Hematopoietic multipotent progenitor cell treated with erythropoietin and hydrocortisone succinate and interleukin-3 and kit ligand, for 8 days (in vitro differentiated cells): ENCODE measurements around the gene CINP.
"Not testable (repeated sequence)": the region's sequence is repeated elsewhere in the genome, so short reads cannot be mapped to it uniquely, and the experiment has no call there.

Source experiments
- DNase-seq: peaks from one replicate; pipeline ENCODE4 v3.0.0-alpha.2; 2015

Gene CINP

DNA sequence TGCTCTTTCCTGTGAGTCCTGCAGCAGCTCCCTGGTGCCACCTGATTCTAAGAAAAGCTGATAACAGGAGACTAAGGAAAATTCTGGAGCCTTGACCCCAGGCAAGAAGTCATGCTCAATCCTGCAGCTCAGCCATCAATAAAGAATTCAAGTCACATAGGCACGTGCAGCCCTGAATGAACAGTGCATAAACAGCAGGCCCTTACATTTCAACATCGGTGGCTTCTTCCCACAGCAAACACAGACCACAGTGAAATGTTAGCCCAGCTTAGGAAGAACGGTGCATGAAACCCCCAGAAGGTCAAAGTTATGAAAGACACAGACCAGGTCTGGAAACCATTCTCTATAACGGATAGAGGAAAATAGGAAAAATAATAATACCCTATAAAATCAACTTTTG is 10.5 kb downstream of the CINP start:
- no peak for DNase-seq

DNA sequence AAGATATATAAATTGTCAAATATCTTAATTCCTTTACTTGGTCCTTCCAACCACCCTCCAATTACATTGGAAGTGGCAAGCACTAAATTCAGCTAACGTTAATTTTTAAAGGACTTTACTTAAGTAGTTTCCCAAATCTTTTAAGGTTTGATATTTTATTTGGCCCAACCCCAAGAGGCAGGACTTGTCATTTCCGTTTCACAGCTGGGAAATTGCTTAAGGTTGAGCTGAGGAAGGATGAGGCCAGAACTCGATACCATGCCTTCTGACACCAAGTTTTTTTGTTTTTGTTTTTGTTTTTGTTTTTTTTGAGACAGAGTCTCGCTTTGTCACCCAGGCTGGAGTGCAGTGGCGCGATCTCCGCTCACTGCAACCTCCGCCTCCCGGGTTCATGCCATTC is 11.1 kb downstream of the CINP start:
- not testable (repeated sequence) for DNase-seq

DNA sequence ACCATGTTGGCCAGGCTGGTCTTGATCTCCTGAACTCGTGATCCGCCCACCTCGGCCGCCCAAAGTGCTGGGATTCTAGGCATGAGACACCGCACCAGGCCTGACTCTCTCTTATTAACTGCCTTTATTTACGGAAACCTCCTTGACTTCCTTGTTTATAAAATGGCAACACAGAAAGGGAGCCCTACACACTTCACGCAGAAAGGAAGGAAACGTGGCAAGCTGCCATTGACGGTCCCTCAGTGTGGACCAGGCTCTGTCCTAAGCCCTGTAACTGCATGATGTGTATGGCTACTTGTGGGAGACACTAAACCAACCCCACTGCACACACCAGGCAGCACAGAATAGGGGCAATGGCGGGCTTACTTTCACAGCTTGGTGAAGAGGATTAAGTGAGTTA is 11.7 kb downstream of the CINP start:
- DNase-seq, result no peak

DNA sequence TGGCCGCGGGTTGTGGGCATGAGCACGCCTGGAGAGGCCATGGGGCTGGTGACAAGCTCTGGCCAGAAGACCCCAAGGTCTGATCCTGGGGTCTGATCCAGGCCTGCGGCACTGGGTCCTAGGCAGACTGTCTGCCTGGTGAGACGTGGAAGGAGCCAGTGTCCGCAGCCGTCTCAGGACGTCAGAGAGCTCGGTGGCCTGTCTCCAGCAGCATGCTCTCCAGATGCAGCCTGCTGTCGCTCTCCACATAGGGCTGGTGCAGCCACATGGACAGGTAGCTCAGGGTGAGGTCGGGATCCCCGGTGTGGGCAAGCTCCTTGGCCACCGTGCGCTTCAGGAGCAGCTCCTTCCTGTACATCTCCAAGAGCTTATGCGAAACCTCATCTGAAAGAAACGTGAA is 14.3 kb downstream of the CINP start:
- no peak for DNase-seq

DNA sequence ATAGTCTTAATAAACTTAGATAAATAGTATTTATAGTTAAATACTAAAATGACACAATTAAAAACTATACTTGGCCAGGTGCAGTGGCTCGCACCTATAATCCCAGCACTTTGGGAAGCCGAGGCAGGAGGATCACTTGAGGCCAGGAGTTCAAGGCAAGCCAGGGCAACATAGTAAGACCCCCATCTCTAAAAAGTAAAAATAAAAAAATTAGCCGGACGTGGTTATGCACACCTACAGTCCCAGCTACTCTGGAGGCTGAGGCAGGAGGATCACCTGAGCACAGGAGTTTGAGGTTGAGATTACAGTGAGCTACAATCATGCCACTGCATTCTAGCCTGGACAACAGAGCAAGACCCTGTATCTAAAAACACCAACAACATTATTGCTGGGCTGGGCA is 16.0 kb downstream of the CINP start:
- DNase-seq, result no peak

DNA sequence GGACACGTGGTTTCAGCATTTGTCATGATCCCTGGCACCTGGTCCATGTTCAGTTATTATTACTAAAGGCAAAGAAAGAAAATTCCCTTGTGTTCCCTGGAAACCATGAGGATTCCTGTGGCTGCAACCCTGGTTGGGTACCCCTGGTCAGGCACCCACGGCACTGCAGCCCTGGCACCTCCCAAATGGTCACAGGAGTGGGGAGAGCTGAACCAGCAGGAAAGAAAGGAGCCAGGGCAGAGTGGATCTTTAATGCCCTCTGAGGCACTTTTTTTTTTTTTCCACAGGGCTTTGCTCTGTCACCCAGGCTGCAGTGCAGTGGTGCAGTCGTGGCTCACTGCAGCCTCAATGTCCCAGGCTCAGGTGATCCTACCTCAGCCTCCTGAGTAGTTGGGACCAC is 17.5 kb downstream of the CINP start:
- no peak for DNase-seq

DNA sequence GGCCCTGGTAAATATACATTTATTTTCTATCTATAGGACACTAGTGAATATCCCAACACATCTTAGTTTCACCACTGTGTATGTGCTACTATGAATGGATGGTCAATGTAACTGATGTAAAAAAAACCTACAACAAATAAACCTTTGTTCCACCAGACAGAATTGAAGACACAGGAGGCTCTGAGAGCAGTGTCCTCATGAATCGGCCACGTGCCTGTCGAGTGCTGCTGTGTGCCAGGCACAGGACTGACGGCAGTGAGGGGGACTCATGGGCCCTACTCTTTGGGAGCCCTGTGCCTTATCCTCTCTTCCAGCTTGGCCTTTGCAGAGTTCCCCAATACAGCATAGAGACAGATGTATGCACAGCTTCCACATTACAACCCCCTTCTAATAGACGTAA is 18.2 kb downstream of the CINP start:
- DNase-seq, result no peak

DNA sequence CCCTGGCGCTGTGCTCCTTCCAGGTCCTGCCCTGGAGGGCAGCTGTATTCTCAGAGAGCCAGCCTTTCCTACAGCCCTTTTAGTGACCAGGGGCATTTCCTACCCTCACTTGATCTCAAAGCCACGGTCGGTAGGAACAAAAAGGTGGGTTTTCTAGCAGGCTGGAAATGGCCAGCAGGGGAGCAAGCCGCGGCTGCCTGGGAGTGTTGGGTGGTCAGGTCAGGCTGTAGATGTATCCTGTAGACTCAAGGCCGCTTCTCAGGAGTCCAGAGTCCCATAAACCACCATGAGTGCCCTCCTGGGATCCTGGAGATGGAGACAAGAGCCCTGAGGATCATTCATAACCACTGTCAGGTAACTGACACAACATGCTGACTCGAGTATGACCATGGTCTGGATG is 18.6 kb downstream of the CINP start:
- no peak for DNase-seq

DNA sequence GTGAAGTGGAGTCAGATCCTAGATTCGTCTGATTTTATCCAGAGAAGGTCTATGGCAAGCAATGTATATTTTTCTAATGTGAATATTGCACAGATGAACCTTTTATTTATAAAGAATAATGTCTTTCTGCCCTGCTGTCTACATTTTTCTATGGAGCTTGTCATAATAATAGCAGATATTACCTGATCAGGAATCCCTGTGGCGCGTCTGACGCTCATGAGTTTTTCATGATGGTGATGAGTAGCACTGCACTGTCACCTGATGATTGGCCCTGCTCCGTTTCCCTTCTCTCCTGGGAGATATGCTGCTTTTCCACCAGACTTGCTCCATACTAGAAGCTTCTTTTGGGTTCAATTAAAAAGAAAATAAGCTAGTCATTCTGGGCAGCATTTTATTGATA is 20.5 kb downstream of the CINP start:
- no peak for DNase-seq

DNA sequence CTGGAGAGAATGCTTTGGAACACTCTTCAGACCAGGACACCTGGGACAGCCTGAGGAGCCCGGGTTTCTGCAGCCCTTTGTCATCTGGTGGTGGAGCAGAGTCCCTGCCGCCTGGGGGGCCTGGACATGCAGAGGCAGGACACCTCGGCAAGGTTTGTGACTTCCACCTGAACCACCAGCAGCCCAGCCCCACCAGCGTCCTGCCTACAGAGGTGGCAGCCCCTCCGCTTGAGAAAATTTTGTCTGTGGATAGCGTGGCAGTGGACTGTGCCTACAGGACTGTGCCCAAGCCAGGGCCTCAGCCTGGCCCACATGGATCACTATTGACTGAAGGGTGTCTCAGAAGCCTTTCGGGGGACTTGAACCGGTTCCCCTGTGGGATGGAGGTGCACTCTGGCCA is 21.1 kb downstream of the CINP start:
- DNase-seq, result no peak

DNA sequence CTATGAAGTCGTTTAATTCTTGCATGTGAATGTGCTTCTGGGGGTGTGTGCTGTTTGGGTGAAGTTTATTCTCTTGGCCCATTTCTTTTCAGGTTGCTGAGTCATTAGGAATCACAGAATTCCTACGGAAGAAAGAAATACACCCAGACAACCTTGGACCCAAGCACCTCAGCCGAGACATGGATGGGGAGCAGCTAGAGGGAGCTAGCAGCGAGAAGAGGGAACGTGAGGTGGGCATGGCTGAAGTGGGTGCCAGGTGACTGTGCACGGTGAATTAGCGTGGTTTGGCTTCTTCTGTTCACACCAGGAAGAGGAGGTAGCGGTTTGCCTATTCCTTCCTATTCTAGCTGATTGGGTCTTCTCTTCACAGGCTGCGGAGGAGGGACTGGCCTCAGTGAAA is 24.0 kb downstream of the CINP start:
- DNase-seq, result no peak

DNA sequence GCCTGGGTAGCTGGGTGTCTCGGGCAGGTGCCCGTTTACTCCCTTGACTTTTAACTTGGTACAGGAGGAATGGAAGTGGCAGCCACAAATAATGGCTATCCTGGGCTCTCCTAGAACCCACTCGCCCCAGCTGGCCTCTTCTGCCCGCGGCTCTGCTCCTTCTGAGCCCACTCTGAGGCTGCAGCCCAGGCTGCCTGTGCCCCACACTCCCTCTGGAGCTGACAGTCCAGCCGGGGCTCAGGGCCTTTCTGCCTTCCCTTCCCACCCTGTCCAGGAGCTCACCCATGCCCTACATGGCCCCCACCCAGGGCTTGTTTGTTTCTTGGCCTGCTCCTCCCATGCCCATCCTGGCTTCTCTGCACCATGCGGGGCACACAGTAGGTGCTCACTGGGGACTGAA is 27.5 kb downstream of the CINP start:
- no peak for DNase-seq

DNA sequence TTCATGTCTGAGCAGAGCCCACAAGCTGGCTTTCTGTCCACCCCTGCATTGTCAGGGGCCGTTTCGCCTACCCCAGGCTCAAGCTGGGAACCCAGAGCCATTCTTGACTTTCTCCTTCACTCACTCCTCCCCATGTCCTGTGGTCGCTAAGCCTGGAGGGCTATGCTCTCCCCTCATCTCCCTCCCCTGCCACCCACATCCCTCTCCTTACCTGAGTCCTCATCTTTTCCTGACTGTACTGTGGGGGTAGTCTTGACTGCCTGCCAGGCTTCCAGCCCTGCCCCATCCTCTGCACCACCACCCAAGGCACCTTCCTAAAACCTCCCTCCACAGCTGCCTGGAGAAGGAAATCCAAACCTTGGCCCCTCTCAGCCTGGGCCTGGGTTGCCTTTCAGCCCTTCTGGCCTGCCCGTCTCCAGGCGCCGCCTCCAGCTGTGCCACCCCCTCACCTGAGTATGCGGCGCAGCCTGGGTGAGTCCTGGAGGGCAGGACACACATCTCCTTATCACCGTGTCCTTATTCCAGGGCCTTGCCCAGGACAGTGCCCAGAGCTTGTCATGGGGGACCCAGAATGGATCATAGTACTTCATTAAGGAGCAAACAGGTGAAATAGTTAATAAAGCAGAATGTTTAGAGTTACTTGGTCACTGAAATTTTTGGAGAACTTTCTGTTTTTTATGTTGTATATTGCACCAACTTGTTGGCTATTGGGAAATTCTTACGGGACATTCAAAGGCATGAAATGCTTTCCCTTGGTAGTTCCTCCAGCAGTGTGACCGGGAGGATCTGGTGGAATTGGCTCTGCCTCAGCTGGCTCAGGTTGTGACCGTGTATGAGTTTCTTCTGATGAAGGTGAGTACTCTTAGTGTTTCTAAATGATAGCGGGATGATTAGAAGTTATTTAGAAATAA is 28.6 kb downstream of the CINP start:
- DNase-seq, result no peak

DNA sequence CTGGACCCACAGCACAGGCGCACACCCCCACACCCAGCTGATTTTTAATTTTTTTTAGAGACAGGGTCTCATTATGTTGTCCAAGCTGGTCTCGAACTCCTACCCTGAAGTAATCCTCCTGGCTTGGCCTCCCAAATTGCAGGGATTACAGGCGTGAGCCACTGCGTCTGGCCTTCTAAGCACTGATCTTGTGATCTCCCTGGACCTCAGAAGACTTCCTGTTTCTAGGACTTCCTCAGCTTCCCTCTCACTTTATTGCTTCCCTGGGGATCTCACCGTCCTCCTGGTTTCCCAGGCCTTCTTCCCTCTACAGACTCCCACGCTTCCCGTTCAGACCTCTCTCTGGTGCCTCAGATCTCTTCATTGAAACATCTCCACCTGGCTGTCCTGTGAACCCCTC is 29.3 kb downstream of the CINP start:
- DNase-seq, result no peak

DNA sequence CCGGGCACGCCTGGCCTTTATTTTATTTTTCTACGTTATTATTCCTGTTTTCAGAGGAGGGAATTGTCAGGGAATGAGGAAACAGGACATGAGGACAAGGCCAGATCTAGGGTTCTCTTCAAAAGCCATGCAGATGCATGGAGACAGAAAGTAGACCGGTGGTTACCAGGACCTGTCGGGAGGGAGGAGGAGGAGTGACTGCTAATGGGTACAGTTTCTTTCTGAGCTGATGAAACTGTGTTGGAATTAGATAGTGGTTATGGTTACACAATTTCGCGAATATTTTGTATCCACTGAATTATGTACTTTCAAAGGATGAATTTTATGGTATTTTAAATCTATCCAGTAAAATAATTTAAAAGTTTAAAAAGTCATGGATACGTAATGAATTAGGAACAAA is 31.9 kb downstream of the CINP start:
- no peak for DNase-seq

DNA sequence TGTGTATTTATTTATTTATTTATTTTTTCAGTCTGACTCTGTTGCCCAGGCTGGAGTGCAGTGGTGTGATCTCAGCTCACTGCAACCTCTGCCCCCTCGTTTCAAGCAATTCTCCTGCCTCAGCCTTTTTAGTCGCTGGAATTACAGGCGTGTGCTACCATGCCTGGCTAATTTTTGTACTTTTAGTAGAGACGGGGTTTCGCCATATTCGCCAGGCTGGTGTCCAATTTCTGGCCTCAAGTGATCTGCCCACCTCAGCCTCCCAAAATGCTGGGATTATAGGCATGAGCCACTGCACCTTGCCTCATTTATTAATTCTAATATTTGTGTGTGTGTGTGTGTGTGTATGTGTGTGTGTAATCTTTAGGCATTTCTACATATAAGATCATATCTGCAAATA is 33.3 kb downstream of the CINP start:
- not testable (repeated sequence) for DNase-seq

DNA sequence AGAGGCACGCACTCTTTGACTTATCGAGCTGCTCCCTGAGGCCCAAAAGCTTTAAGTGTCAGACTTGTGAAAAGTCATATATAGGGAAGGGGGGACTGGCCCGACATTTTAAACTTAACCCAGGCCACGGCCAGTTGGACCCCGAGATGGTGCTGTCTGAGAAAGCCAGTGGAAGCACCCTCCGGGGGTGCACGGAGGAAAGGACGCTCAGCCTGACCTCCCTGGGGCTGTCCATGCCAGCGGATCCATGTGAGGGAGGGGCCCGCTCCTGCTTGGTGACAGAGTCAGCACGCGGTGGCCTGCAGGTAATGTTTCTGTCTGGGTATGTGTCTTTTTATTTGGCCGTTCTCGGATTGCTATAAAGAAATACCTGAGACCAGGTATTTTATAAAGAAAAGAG is 36.1 kb downstream of the CINP start:
- no peak for DNase-seq

DNA sequence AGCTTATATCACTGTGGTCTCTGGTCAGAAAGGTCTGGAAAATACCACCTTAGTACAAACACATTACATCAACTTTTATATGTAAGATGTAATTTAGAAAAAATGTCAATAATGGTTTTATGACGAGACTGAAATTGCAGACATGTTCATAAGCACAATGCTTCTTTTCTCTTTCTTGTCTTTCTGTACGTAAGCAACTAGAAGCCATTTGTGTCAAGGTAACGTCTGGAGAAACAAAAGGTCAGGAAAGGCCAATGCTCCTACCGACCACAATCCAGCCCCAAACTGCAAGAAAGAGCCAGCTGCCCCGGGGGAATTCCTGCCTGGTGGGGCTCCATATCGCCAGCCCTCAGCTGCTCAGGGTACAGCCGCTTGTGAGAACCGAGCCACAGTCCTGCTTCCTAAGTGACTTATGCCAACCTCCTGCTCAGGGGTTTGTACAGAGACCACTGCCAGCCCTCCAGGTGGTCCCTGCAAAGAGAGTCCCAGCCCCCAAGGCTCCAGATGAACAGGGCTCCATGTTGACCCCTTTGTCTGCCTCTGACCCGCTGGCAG is 36.8 kb downstream of the CINP start:
- DNase-seq, result no peak

DNA sequence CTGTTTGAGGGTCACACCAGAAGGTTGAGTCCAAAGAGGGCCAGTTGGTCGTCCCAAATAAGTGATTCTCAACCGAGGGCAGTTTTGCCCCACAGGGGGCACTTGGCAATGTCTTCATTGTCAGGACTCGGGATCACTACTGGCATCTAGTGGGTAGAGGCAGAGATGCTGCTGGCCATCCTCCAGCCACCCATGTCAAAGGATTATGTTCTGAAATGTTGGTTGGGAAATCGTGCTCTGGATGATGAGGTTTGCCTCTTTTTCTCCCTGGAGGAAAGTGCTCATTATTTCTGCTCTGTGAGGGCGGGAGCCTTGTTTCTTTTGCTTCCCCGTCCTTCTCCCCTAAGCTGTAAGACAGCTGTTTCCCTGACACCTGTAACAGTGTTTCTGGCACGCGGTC is 39.6 kb downstream of the CINP start:
- DNase-seq, result peak; percentile 81

DNA sequence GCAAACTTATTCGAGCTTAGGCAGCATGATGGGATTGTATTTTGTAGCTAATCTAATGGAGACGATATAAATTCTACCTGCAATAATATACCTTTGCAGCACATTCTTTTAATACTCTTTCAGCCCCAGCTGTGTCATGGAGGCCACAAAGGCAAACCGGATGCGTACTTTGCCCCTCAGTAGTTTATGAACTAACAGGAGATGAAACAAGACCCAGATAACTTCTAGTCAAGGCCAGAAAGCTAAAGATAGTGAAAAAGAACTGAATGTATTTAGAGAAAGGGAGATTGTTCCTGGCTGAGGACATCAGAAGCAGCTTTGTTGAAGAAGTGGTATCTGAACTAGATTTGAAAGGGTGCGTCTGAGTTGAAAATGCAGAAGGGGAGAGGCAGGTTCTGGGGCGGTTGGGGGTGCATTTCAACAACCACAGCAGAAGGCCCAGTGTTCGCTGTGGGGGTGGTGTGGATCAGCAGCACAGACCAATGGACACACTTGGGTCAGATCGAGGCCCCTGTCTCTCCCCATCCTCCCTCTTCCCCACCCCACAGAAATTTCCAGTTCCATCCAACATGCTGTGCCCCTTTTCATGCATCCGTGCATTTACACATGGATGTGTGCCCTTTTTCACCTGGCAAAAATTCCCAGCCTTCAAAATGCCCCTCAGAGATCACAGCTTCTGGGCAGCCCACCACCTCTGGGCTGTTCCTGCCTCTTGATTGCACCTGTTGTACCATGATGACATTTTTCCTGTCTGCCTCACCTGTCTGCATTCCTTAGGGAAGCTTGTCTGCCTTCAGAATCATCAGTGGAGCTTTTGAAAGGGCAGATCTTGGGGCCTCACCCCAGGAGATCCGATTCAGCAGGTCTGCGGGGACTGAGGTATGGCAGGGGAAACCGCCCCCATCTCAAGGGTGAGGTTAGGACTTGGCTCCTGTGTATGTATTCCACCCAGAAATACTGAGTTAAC is 41.0 kb downstream of the CINP start:
- no peak for DNase-seq

DNA sequence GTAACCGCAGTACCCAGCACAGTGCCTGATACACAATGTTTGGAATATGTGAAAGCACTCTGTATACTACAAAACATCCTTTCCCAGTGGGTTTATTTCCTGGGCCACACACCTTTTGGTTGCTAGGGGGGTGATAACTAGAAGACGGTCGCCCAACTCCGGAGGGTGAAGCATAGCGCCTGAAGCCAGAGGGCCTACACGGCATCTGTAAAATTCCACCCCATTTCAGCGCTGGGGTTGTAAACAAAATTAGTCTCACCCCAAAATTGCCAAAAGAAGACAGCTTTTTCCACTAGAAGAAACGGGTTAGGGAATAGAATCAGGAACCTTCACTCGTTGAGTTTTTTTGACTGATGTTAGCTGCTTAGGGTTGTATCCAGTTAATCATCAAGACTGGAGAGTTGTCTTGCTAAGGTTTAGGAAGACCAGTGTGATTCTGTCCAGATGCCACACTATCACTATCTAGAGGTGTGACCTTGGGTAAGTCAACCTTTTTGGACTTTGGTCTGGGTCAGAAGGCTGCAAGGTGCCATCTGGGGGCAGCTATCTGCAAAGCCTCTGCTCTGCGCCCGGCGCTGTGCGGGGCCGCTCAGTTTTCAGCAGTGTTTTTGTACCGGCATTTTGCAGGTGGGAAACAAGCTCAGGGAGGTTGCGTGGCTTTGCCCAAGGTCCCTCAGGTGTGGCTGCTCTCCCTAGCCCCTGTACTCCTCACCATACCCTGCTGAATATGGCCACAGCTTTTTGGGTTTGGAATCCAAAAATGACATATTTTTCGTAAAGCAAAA is 41.8 kb downstream of the CINP start:
- peak; percentile 6 for DNase-seq

DNA sequence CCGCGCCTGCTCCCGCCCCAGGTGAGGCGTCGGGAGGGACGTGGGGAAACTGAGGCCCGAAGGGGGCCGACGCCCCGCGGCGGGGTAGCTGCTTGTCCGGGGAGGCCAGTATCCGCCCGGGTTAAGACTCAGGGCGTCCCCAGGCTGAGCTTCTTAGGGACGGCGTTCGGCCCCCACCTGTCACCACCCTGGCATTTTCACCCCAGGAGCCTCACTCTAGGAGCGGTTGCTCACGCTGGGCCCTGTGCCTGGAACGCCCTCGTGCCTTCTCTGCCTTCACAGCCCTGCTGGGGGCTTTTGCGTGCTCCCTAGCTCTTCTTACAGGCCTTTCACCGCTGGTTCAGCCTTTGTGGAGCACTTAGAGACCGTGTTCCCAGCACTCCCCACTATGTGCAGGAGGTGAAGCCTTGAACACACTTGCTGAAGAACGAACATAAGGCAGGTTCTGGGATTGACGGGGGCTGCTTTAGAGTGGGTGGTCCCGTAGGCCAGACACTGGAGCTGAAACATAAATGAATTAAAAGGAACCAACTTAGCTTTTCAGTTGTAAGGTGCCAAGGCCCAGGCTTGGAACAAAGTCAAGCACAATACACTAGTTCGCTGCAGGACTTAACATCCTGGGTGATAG is 42.5 kb downstream of the CINP start:
- DNase-seq, result peak; percentile 57
